Gastrocnemius medialis (tissue), 4 donors: Measurements from ENCODE around the gene DISP3. TPM values are rescaled to one million over a fixed set of nuclear protein-coding genes. Genes with fewer than 3 reads are reported as not detected.

Experiments
- ATAC-seq, 2 donors: fragments of 150-250 bp; one replicate each; pipeline ENCODE4 v1.9.1; 2016
- DNase-seq, 2 donors: peaks; one replicate each; pipeline ENCODE4 v3.0.0-alpha.2; 2019
- H3K27ac ChIP-seq, 4 donors: fragments of 200-600 bp; sonication (generic); 1 replicate in 1 of 4; 2 replicates in 3 of 4; pipeline ENCODE4 v1.5.1; 2016 to 2018; ENCODE audit warnings: mild to moderate bottlenecking in 2 of 4, moderate library complexity in 1 of 4
- H3K27me3 ChIP-seq, 3 donors: fragments of 200-600 bp; sonication (generic) in 2 of 3; 1 replicate in 1 of 3; 2 replicates in 2 of 3; pipeline versions ENCODE4 v1.5.1 to v1.6.0; 2016 to 2019; ENCODE audit warnings: mild to moderate bottlenecking in 1 of 3, moderate library complexity in 1 of 3
- H3K36me3 ChIP-seq, 2 donors: fragments of 200-600 bp; sonication (generic) in 1 of 2; one replicate each; pipeline ENCODE4 v1.5.1; 2017 to 2018
- H3K4me1 ChIP-seq, 2 donors: fragments of 200-600 bp; sonication (generic) in 1 of 2; one replicate each; pipeline ENCODE4 v1.5.1; 2016 to 2017; ENCODE audit warnings: mild to moderate bottlenecking in 2 of 2
- H3K4me3 ChIP-seq, 4 donors: fragments of 200-600 bp; sonication (generic) in 3 of 4; 1 replicate in 1 of 4; 2 replicates in 3 of 4; pipeline ENCODE4 v1.5.1; 2016 to 2019; ENCODE audit warnings: mild to moderate bottlenecking in 2 of 4
- H3K9me3 ChIP-seq, 3 donors: fragments of 200-600 bp; sonication (generic) in 2 of 3; 1 replicate in 1 of 3; 2 replicates in 2 of 3; pipeline ENCODE4 v1.5.1; 2016 to 2019
- POLR2A ChIP-seq, 2 donors: fragments of 450-650 bp; IDR thresholded peaks; one replicate each; pipeline ENCODE4 v1.6.1; 2017; ENCODE audit warnings: antibody characterized with exemption in 2 of 2, mild to moderate bottlenecking in 2 of 2, moderate library complexity in 2 of 2
- in situ Hi-C, 4 donors: fragments of 200-750 bp; cut with MboI; loops; one replicate each; pipeline versions ENCODE4 v1.15.0 to v1.8.0; 2017; ENCODE audit warnings: low sequenced_read_pairs in 4 of 4
- intact Hi-C: fragments of 100-400 bp; cut with DNase I; formaldehyde crosslinking; loops from one replicate; pipeline ENCODE4 v1.15.1; 2023; ENCODE audit warnings: low total_unique reads
- total RNA-seq, 4 donors: library from RNA; depleted of rRNA; stranded (reverse); fragments of >200 nt; gene quantifications; one replicate each; pipeline versions ENCODE4 v1.1.0 to v1.2.3, GENCODE V29; 2016
- TF ChIP-seq, protein P1 (sequence below), 5 experiments: fragments of 450-650 bp in 3 of 5; fragments of 200-600 bp in 2 of 5; sonication (generic) in 2 of 5; IDR thresholded peaks in 4 of 5; conservative IDR thresholded peaks in 1 of 5; 1 replicate in 4 of 5; 2 replicates in 1 of 5; pipeline ENCODE4 v1.5.1; 2016 to 2019; ENCODE audit warnings: antibody characterized with exemption in 5 of 5, mild to moderate bottlenecking in 3 of 5, moderate library complexity in 3 of 5

The DISP3 gene
- total RNA-seq, 4 donors from 2014 or later = not detected

GRCh38 chr1:11531943-11532342 lies 53.0 kb downstream of the DISP3 start:
- Histone ChIP-seq H3K4me3 (no peak overlapping the region), H3K4me1 (no peaks in the 10 kb centered on the region), H3K36me3 (no peaks in the 10 kb centered on the region), H3K27me3 (no peaks in the 10 kb centered on the region), H3K27ac (no peak overlapping the region), H3K9me3 (no peaks in the 10 kb centered on the region)
- intact Hi-C loops (no loop called here), in situ Hi-C loops (no loop called here)
- TF ChIP-seq POLR2A (IDR thresholded peaks at IDR 0.05) = no peak
- TF ChIP-seq, protein P1, sequence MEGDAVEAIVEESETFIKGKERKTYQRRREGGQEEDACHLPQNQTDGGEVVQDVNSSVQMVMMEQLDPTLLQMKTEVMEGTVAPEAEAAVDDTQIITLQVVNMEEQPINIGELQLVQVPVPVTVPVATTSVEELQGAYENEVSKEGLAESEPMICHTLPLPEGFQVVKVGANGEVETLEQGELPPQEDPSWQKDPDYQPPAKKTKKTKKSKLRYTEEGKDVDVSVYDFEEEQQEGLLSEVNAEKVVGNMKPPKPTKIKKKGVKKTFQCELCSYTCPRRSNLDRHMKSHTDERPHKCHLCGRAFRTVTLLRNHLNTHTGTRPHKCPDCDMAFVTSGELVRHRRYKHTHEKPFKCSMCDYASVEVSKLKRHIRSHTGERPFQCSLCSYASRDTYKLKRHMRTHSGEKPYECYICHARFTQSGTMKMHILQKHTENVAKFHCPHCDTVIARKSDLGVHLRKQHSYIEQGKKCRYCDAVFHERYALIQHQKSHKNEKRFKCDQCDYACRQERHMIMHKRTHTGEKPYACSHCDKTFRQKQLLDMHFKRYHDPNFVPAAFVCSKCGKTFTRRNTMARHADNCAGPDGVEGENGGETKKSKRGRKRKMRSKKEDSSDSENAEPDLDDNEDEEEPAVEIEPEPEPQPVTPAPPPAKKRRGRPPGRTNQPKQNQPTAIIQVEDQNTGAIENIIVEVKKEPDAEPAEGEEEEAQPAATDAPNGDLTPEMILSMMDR (IDR thresholded peaks at IDR 0.05 in 4 of 5, conservative IDR thresholded peaks at IDR 0.05 in 1 of 5) = no peak
- ATAC-seq (no peak), DNase-seq (no peak)

DNA sequence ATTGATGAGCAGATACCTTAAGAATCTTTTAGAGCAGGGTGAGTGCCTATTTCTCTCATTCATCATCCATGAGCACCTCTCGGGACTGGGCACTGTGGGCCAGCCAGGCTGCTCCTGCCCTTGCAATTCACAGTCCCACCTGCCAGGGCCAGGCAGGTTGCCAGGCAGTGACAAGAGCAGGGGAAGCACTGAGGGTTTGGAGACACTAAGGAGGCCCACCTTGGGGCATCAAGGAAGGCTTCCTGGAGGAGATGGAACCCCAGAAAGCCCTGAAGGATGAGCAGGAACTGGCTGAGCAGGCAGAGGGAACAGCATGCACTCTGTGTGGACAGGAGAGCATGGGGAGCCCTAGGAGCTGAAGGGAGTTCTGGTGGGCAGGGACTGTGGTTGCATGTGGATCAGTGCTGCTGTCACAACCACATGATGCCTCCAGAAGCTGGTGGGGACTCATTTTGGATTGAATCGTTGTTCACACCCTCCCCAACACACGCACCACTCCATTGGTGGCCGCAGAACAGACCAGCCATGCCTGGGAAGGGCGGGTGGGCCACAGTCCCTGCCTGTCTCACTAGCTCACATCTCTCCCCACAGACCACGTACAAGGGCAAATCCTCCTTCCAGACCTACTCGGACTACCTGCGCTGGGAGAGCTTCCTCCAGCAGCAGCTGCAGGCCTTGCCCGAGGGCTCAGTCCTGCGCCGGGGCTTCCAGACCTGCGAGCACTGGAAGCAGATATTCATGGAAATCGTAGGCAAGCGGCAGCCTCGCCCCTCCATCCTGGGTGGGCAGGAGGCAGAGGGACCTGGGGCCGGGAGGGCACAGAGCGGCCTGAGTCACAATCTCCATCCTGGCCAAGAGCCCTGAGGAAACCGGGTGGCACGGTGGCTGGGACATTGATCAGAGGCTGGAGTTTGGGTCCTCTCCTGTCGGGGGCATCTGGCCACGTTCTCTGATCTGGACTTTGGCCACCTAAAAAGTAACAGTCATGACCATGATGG lies 55.1 kb downstream of the DISP3 start:
- H3K27ac ChIP-seq = no peak overlapping the region
- in situ Hi-C loops (no loop called here), intact Hi-C loops (no loop called here)
- no peaks in the 10 kb centered on the region for H3K4me1 ChIP-seq
- peaks cover 0 to 6% (median 0%) of the 10 kb centered on the region in 3 donors for H3K27me3 ChIP-seq
- H3K4me3 ChIP-seq = no peak overlapping the region
- ATAC-seq = no peak
- no peaks in the 10 kb centered on the region for H3K36me3 ChIP-seq
- H3K9me3 ChIP-seq = no peaks in the 10 kb centered on the region
- TF ChIP-seq, protein P1 (IDR thresholded peaks at IDR 0.05 in 4 of 5, conservative IDR thresholded peaks at IDR 0.05 in 1 of 5) = no peak
- no peak for TF ChIP-seq POLR2A (IDR thresholded peaks at IDR 0.05)
- DNase-seq = no peak

GRCh38 chr1:11534846-11535245 lies 55.9 kb downstream of the DISP3 start:
- peaks cover 0 to 6% (median 0%) of the 10 kb centered on the region in 3 donors for H3K27me3 ChIP-seq
- TF ChIP-seq POLR2A (IDR thresholded peaks at IDR 0.05) = no peak
- TF ChIP-seq, protein P1 (IDR thresholded peaks at IDR 0.05 in 4 of 5, conservative IDR thresholded peaks at IDR 0.05 in 1 of 5) = no peak
- no peaks in the 10 kb centered on the region for H3K9me3 ChIP-seq
- DNase-seq = no peak
- in situ Hi-C loops = no loop called here
- H3K4me3 ChIP-seq = no peak overlapping the region
- ATAC-seq = no peak
- H3K27ac ChIP-seq = no peak overlapping the region
- intact Hi-C loops = no loop called here
- no peaks in the 10 kb centered on the region for H3K36me3 ChIP-seq
- no peaks in the 10 kb centered on the region for H3K4me1 ChIP-seq

GRCh38 chr1:11535316-11535715 lies 56.4 kb downstream of the DISP3 start:
- Histone ChIP-seq H3K9me3 (no peaks in the 10 kb centered on the region), H3K4me1 (no peaks in the 10 kb centered on the region), H3K27me3 (peaks cover 0 to 6% (median under 1%) of the 10 kb centered on the region in 3 donors), H3K36me3 (no peaks in the 10 kb centered on the region), H3K27ac (no peak overlapping the region), H3K4me3 (no peak overlapping the region)
- in situ Hi-C loops = no loop called here
- DNase-seq = no peak
- no peak for ATAC-seq
- intact Hi-C loops = no loop called here
- TF ChIP-seq, protein P1 (IDR thresholded peaks at IDR 0.05 in 4 of 5, conservative IDR thresholded peaks at IDR 0.05 in 1 of 5) = no peak
- TF ChIP-seq POLR2A (IDR thresholded peaks at IDR 0.05) = no peak
